Urothelium cell line (cell line): ENCODE measurements around the gene GOSR1.
A peak's percentile ranks its signal among the peaks of the same experiment; 100 is the strongest.
"Not testable (repeated sequence)": the region's sequence is repeated elsewhere in the genome, so short reads cannot be mapped to it uniquely, and the experiment has no call there.

Source experiments
- DNase-seq: peaks from one replicate; pipeline ENCODE4 v3.0.0; 2011; ENCODE audit warnings: low spot score, mixed read lengths
- FAIRE-seq: peaks from 2 replicates; lab custom pipeline; 2011; peaks lifted over from hg19 to GRCh38; lab: Jason Lieb, UNC

GOSR1 gene

GRCh38 chr17:30541802-30542201 lies 64.6 kb downstream of the GOSR1 start:
- FAIRE-seq (no peak), DNase-seq (no peak)

DNA sequence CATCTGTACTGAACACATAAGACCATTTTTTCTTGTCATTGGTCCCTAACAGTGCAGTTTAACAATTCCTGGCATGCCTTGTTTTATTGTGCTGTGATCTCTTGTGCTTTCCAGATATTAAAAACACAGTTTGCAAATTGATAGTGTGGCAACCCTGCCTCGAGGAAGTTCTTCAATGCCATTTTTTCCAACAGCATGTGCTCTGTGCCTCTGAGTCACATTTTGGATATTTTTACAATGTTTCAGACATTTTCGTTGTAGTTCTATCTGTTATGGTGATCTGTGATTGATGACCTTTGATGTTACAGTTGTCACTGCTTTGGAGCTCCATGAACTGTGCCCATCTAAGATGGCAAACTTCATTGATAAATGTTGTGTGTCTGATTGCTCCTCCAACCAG lies 66.2 kb downstream of the GOSR1 start:
- no peak for DNase-seq
- FAIRE-seq = no peak

- FAIRE-seq (no peak), DNase-seq (no peak)
These were observed 67.8 kb downstream of the GOSR1 start for GRCh38 chr17:30545024-30545423.

- no peak for DNase-seq
- no peak for FAIRE-seq
These were observed 70.8 kb downstream of the GOSR1 start for GRCh38 chr17:30547778-30548573.

DNA sequence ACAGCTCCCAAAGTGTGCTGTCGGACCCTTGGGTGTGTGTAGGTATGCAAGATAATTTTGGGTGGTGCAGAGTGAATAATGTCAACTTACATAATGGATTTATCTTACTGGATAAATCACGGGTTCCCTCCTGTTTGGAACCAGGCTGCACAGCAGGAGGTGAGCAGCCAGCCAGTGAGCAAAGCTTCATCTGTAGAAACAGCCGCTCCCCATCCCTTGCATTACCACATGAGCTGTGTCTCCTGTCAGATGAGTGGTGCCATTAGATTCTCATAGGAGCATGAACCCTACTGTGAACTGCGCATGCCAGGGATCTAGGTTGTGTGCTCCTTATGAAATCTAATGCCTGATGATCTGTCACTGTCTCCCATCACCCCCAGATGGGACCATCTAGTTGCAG lies 72.0 kb downstream of the GOSR1 start:
- not testable (repeated sequence) for DNase-seq, FAIRE-seq

DNA sequence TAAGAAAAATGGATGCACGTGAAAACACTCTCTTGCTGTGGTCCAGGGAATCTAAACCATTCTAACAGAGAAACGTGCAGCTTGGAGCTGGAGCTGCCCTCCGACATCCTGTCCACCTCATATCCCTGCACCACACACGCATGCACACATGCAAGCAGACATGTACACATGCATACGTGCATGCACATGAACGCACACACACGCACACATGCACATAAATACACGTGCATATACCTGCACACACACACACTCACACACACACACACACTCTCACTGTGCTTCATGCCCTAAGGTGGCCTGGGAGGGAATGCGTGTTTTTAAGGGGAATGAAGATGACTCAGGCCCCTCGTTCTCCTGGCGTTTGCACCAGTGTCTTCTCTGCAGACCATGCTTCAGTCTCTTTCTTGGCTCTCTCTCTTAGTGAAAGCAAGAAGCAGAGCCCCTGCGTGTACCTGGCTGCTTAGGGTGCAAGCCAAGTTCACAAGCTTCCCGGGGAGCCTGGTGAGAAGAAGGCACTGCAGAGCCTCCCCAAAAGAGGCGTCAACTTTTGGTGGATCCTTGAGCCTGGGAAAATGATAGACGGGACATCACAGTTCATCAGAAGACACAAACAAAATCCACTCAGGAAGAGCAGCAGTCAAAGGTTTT lies 72.8 kb downstream of the GOSR1 start:
- peak; percentile 9 for DNase-seq
- peak; percentile 93 for FAIRE-seq

GRCh38 chr17:30550512-30551273 lies 73.5 kb downstream of the GOSR1 start:
- FAIRE-seq (peak; percentile 95), DNase-seq (peak; percentile 83)

- not testable (repeated sequence) for DNase-seq, FAIRE-seq
These were observed 74.2 kb downstream of the GOSR1 start for GRCh38 chr17:30551274-30551995.

DNA sequence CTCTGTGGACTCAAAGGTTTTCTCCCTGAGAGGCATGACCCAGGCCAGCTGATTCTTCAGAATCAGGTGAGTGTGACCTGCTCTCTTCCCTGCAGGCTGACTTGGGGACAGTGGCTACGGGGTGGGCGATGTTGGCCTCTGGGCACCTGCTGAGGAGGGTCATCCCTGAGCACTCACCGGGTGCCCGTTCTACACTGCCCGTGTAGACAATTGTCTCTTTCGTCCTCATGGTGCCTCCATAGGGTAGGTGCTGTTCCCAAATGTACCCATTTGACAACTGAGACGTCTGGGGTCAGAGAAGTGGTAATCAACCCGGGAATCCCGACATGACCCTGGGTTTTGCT lies 74.8 kb downstream of the GOSR1 start:
- DNase-seq = no peak
- FAIRE-seq = no peak

GRCh38 chr17:30552994-30553566 lies 75.9 kb downstream of the GOSR1 start:
- DNase-seq (no peak), FAIRE-seq (no peak)

GRCh38 chr17:30553823-30554440 lies 76.7 kb downstream of the GOSR1 start:
- DNase-seq, FAIRE-seq: not testable (repeated sequence)

DNA sequence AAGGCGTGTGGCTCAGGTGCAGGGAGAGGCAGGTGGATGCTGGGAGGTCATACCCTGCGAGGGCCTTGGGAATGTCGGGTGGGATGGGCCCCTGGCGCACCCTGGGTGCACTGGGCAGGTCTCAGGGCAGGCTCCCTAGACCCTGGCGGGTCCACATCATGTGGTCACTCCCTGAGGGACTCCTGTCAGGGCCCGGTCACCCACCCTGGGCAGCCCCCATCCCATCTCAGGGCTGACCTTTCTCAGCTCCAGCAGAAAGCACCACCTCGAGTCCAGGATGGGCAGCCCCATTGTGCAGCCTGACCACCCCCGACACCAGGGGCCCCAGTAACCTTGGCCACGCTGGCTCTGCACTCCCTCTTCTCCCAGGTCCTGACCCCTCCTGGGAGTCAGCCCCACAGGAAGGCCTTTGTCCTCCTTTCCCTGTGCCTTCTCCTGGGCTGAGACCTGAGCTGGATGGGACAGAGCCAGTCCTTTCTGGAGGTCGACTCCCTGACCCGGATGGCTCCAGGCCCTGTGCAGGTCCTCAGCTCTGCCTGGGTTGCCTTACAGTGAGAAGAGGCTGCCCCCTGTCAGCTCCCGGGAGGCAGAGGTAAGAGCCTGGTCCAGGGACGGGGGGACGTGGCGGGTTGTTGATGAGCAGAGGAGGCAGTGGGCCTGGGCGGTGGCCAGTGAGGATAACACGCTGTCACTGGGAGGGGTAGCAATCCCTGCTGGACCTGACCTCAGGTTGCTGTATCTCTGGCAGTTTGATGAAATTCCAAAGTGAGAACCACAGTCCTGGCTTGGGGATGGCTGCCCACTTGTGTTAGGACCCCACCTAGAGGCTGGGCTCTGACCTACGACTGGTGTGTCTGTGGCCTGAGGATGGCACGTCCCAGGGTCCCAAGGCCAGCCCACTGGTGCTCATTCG lies 77.9 kb downstream of the GOSR1 start:
- DNase-seq = no peak
- FAIRE-seq = no peak

GRCh38 chr17:30555942-30556341 lies 78.7 kb downstream of the GOSR1 start:
- no peak for FAIRE-seq
- no peak for DNase-seq

- FAIRE-seq (no peak), DNase-seq (no peak)
These were observed 79.4 kb downstream of the GOSR1 start for GRCh38 chr17:30556374-30557332.

- no peak for DNase-seq
- FAIRE-seq = no peak
These were observed 80.9 kb downstream of the GOSR1 start for GRCh38 chr17:30557916-30558685.

DNA sequence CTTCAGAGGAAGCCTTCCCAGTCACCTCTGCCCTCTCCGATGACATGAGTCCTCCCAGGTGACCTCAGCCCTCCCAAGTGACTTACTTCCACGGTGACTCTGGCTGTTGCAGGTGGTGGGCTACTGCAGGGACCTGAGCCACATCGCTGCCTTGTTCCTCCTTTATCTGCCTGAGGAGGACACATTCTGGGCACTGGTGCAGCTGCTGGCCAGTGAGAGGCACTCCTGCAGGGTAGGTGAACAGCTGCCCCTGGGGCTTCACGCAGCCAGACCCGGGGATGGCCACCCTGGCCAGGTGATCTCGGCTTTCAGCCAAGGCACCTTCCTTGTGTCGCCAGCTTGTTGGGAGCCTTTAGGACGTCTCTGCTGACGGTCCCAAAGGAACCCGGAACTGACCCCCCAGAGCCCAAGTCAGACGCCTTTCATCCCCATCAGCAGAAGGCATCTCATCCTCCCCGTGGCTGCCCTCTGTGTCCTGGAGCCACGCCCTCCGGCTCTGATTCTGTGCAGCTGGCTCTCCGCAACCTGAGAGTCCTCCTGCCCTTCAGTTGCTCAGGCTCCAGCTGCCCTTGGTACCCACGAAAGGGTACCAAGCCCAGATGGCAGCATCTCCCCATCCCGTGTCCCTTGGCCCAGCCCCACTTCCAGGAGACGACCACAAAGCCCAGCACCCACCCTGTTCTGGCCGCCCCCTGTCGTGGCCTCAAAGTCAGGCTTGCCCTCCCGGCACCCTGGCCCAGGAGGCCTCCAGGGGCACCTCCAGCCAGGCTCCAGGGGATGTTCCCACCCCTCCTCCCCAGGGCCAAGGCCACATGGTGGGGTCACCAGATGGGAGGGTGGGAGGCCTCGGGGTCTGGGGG lies 81.7 kb downstream of the GOSR1 start:
- no peak for FAIRE-seq

More for the DNA sequence above, 81.7 kb downstream of the GOSR1 start:
- DNase-seq = no peak
